ENCODE measurements around the gene RUBCN.
A peak's percentile ranks its signal among the peaks of the same experiment; 100 is the strongest.

DNA sequence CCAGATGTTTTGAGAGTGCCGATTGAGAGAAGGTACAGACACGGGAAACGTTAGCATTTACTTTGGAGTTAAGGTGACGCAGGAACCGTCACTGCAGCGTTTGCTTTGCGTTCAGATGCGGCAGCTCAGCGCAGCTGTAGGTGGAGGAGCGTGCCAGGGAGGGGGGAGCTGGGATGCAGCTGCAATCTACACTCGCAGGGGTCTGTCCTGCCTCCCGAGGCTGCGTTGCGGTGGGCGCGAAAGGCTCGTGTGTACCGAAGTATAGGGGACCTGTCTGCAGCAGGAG, 12.6 kb upstream of the RUBCN start:
- no peak for TF ChIP-seq POLR2A (IDR thresholded peaks at IDR 0.05)
- TF ChIP-seq, protein P1, sequence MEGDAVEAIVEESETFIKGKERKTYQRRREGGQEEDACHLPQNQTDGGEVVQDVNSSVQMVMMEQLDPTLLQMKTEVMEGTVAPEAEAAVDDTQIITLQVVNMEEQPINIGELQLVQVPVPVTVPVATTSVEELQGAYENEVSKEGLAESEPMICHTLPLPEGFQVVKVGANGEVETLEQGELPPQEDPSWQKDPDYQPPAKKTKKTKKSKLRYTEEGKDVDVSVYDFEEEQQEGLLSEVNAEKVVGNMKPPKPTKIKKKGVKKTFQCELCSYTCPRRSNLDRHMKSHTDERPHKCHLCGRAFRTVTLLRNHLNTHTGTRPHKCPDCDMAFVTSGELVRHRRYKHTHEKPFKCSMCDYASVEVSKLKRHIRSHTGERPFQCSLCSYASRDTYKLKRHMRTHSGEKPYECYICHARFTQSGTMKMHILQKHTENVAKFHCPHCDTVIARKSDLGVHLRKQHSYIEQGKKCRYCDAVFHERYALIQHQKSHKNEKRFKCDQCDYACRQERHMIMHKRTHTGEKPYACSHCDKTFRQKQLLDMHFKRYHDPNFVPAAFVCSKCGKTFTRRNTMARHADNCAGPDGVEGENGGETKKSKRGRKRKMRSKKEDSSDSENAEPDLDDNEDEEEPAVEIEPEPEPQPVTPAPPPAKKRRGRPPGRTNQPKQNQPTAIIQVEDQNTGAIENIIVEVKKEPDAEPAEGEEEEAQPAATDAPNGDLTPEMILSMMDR (IDR thresholded peaks at IDR 0.05): no peak
- TF ChIP-seq POLR2AphosphoS5 (IDR thresholded peaks at IDR 0.05): peak in 2 of 4 donors; percentile 22 to 53
- TF ChIP-seq EP300 (IDR thresholded peaks at IDR 0.05): peak in 1 of 4 donors; percentile 9
